Measurements from ENCODE around the gene VPS45.

GRCh38 chr1:150126811-150127210, 59.2 kb downstream of the VPS45 start:
- TF ChIP-seq SMC3 (IDR thresholded peaks at IDR 0.05; ENCODE audit: low read depth, low read length) (no peak), CTCF (conservative IDR thresholded peaks at IDR 0.05; ENCODE audit: low read depth, low read length) (no peak), MXI1 (IDR thresholded peaks at IDR 0.05; ENCODE audit: borderline replicate concordance, low read depth, low read length) (no peak), POLR2A (IDR thresholded peaks at IDR 0.05; ENCODE audit: low read depth, low read length) (no peak), RFX5 (IDR thresholded peaks at IDR 0.05; ENCODE audit: low read depth, low read length) (no peak), CEBPB (IDR thresholded peaks at IDR 0.05; ENCODE audit: low read depth, low read length) (no peak)
- TF ChIP-seq, protein P1, sequence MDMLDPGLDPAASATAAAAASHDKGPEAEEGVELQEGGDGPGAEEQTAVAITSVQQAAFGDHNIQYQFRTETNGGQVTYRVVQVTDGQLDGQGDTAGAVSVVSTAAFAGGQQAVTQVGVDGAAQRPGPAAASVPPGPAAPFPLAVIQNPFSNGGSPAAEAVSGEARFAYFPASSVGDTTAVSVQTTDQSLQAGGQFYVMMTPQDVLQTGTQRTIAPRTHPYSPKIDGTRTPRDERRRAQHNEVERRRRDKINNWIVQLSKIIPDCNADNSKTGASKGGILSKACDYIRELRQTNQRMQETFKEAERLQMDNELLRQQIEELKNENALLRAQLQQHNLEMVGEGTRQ (IDR thresholded peaks at IDR 0.05; ENCODE audit: low read depth, low read length) = no peak
